Liver (tissue), 9 donors: ENCODE results near the gene TECPR1. TPM values are rescaled to one million over a fixed set of nuclear protein-coding genes. Genes with fewer than 3 reads are reported as not detected.

Experiments used
- DNase-seq: peaks from one replicate; pipeline ENCODE4 v3.0.0-alpha.2; 2017; ENCODE audit warnings: low spot score
- H3K27ac ChIP-seq, 2 donors: one replicate each; pipeline ENCODE4 v1.7.0; 2013; ENCODE audit warnings: inconsistent platforms in 2 of 2, low read length in 2 of 2, control low read depth in 1 of 2, low read depth in 1 of 2, mild to moderate bottlenecking in 1 of 2
- H3K27me3 ChIP-seq, 4 donors: one replicate each; pipeline versions ENCODE4 v1.6.1 to v1.7.0; 2013; ENCODE audit warnings: low read length in 3 of 4, inconsistent platforms in 1 of 4, mild to moderate bottlenecking in 1 of 4, moderate library complexity in 1 of 4; ENCODE audit not compliant: control insufficient read depth in 4 of 4, insufficient read depth in 4 of 4
- H3K36me3 ChIP-seq, 4 donors: one replicate each; pipeline versions ENCODE4 v1.6.1 to v1.7.0; 2013; ENCODE audit warnings: low read length in 3 of 4, mild to moderate bottlenecking in 3 of 4, low read depth in 1 of 4, moderate library complexity in 1 of 4; ENCODE audit not compliant: control insufficient read depth in 4 of 4, insufficient read depth in 3 of 4
- H3K4me1 ChIP-seq, 4 donors: one replicate each; pipeline versions ENCODE4 v1.6.1 to v1.7.0; 2013; ENCODE audit warnings: low read length in 3 of 4, mild to moderate bottlenecking in 3 of 4, moderate library complexity in 1 of 4; ENCODE audit not compliant: control insufficient read depth in 4 of 4, insufficient read depth in 4 of 4
- H3K4me3 ChIP-seq, 3 donors: one replicate each; pipeline versions ENCODE4 v1.6.1 to v1.7.0; 2013; ENCODE audit warnings: low read length in 3 of 3, control low read depth in 1 of 3, low read depth in 1 of 3, mild to moderate bottlenecking in 1 of 3
- H3K9ac ChIP-seq, 2 donors: one replicate each; pipeline ENCODE4 v1.7.0; 2013; ENCODE audit warnings: low read length in 2 of 2, mild to moderate bottlenecking in 2 of 2, moderate library complexity in 2 of 2, control low read depth in 1 of 2, low read depth in 1 of 2
- H3K9me3 ChIP-seq, 4 donors: one replicate each; pipeline versions ENCODE4 v1.6.1 to v1.7.0; 2013; ENCODE audit warnings: low read length in 3 of 4; ENCODE audit not compliant: control insufficient read depth in 4 of 4
- EGR1 ChIP-seq, 2 donors: IDR thresholded peaks; 2 replicates each; pipeline ENCODE4 v1.6.1; 2016 to 2018; ENCODE audit warnings: antibody characterized with exemption in 2 of 2, low read depth in 2 of 2
- FOXA2 ChIP-seq: IDR thresholded peaks from 2 replicates; pipeline ENCODE4 v1.6.1; 2016; ENCODE audit warnings: antibody characterized with exemption
- GABPA ChIP-seq, 2 donors: IDR thresholded peaks in 1 of 2; conservative IDR thresholded peaks in 1 of 2; 2 replicates each; pipeline ENCODE4 v1.6.1; 2016; ENCODE audit warnings: antibody characterized with exemption in 2 of 2, mild to moderate bottlenecking in 1 of 2, moderate library complexity in 1 of 2
- HNF4A ChIP-seq, 2 donors: conservative IDR thresholded peaks; 2 replicates each; pipeline ENCODE4 v1.6.1; 2016; ENCODE audit warnings: antibody characterized with exemption in 2 of 2, mild to moderate bottlenecking in 2 of 2
- HNF4G ChIP-seq: IDR thresholded peaks from 2 replicates; pipeline ENCODE4 v1.6.1; 2016; ENCODE audit warnings: antibody characterized with exemption
- JUND ChIP-seq, 2 donors: IDR thresholded peaks; 2 replicates each; pipeline ENCODE4 v1.6.1; 2016; ENCODE audit warnings: antibody characterized with exemption in 2 of 2
- SP1 ChIP-seq: IDR thresholded peaks from 2 replicates; pipeline ENCODE4 v1.6.1; 2018; ENCODE audit warnings: antibody characterized with exemption, mild to moderate bottlenecking
- TAF1 ChIP-seq: conservative IDR thresholded peaks from 2 replicates; pipeline ENCODE4 v1.6.1; 2016; ENCODE audit warnings: antibody characterized with exemption, mild to moderate bottlenecking
- YY1 ChIP-seq: IDR thresholded peaks from 2 replicates; pipeline ENCODE4 v1.6.1; 2016; ENCODE audit warnings: antibody characterized with exemption, mild to moderate bottlenecking
- ZBTB33 ChIP-seq: IDR thresholded peaks from 2 replicates; pipeline ENCODE4 v1.6.1; 2016; ENCODE audit warnings: antibody characterized with exemption
- WGBS: extraction: QIAGEN DNeasy Blood & Tissue Kit; methylation state at CpG from one replicate; pipeline ENCODE4 v1.1.7; 2013; 5-methylcytosine and 5-hydroxymethylcytosine counted together
- polyA plus RNA-seq, 2 donors: library from polyadenylated mRNA; stranded (reverse) in 1 of 2; unstranded in 1 of 2; fragments of 200-250 nt in 1 of 2; fragments of >200 nt in 1 of 2; fragmentation: Nextera tagmentation in 1 of 2; extraction: Ambion mirVana in 1 of 2; gene quantifications; one replicate each; pipeline versions ENCODE4 v1.2.1 to v1.2.3, GENCODE V29; 2013 to 2015
- total RNA-seq, 2 donors: library from RNA; depleted of rRNA; stranded (reverse); fragments of >200 nt; gene quantifications; one replicate each; pipeline ENCODE4 v1.2.3, GENCODE V29; 2014
- TF ChIP-seq, protein P1 (sequence below): IDR thresholded peaks from 2 replicates; pipeline ENCODE4 v1.6.1; 2016; ENCODE audit warnings: antibody characterized with exemption, mild to moderate bottlenecking
- TF ChIP-seq, protein P2 (sequence below): IDR thresholded peaks from 2 replicates; pipeline ENCODE4 v1.6.1; 2016; ENCODE audit warnings: antibody characterized with exemption
- TF ChIP-seq, protein P3 (sequence below): IDR thresholded peaks from 2 replicates; pipeline ENCODE4 v1.6.1; 2016; ENCODE audit warnings: antibody characterized with exemption
- TF ChIP-seq, protein P4 (sequence below): fragments of 150-350 bp; IDR thresholded peaks from 2 replicates; pipeline ENCODE4 v1.5.1; 2017; ENCODE audit warnings: improper control_type of control experiment, low read depth, low read length; ENCODE audit not compliant: missing input control
- donor health status: healthy.
- donor health status: healthy.
- donor health status: healthy.
- donor health status: healthy.
- donor health status: healthy.

The TECPR1 gene
- total and polyA plus RNA-seq, 4 donors: 3.3 to 16.3 (median 7.8) TPM

DNA sequence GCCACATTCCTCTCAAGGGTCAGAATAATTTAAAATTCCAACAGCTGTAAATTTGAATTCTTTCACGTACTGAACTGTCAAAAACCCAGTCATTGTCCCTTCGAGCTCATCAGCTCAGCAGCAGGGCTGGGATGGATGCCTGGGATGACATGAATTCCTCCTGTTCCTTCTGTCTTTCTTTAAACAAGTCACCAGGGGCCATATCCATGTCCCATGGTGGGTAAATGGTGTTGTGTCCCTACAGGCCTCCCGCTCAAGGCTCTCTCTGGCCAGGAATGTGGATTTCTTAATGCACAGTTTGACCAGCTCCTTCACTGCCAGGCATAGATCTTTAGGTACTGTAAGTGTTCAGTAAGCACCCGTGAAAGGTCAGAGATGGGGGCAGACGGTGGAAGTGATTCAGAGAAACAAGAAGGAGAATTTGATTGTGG is 13.8 kb upstream of the TECPR1 start:
- no peak for TF ChIP-seq HNF4A (conservative IDR thresholded peaks at IDR 0.05)
- no peak for TF ChIP-seq FOXA2
- TF ChIP-seq GABPA (IDR thresholded peaks at IDR 0.05 in 1 of 2, conservative IDR thresholded peaks at IDR 0.05 in 1 of 2): no peak
- TF ChIP-seq ZBTB33: no peak
- TF ChIP-seq HNF4G: no peak
- TF ChIP-seq YY1: no peak
- no peak for TF ChIP-seq TAF1
- no peak for TF ChIP-seq SP1
- TF ChIP-seq EGR1 (IDR thresholded peaks at IDR 0.05; ENCODE audit: low read depth in 2 of 2): no peak
- no peak for TF ChIP-seq JUND (IDR thresholded peaks at IDR 0.05)
- DNase-seq: no peak
- Histone ChIP-seq H3K9me3 (no peaks in the 10 kb centered on the region), H3K4me1 (no peaks in the 10 kb centered on the region), H3K4me3 (no peak overlapping the region), H3K27ac (no peak overlapping the region), H3K27me3 (no peaks in the 10 kb centered on the region), H3K9ac (no peak overlapping the region), H3K36me3 (peaks cover 0 to 8% (median 2%) of the 10 kb centered on the region in 4 donors)
- 94% methylated on average over 5 of the region's 5 CpGs for WGBS

DNA sequence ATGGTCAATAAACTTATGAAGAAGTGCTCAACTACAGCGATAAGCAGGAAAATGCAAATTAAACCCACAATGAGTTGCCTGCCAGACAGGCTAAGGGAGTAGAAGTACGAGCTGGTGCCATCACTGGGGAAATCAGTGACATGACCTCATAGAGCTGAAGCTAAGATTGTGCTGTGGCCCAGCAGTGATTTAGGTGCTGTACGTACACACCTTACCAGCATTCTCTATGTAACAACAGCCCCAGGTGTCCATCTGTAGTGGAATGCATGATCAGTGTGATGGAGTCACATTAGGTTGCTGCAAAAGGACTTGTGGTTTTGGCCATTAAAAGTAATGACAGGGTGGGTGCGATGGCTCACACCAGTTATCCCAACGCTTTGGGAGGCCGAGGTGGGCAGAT is 5.7 kb upstream of the TECPR1 start:
- WGBS: 81% methylated on average over 6 of the region's 6 CpGs
- no peak for TF ChIP-seq HNF4A (conservative IDR thresholded peaks at IDR 0.05)
- TF ChIP-seq, protein P1, sequence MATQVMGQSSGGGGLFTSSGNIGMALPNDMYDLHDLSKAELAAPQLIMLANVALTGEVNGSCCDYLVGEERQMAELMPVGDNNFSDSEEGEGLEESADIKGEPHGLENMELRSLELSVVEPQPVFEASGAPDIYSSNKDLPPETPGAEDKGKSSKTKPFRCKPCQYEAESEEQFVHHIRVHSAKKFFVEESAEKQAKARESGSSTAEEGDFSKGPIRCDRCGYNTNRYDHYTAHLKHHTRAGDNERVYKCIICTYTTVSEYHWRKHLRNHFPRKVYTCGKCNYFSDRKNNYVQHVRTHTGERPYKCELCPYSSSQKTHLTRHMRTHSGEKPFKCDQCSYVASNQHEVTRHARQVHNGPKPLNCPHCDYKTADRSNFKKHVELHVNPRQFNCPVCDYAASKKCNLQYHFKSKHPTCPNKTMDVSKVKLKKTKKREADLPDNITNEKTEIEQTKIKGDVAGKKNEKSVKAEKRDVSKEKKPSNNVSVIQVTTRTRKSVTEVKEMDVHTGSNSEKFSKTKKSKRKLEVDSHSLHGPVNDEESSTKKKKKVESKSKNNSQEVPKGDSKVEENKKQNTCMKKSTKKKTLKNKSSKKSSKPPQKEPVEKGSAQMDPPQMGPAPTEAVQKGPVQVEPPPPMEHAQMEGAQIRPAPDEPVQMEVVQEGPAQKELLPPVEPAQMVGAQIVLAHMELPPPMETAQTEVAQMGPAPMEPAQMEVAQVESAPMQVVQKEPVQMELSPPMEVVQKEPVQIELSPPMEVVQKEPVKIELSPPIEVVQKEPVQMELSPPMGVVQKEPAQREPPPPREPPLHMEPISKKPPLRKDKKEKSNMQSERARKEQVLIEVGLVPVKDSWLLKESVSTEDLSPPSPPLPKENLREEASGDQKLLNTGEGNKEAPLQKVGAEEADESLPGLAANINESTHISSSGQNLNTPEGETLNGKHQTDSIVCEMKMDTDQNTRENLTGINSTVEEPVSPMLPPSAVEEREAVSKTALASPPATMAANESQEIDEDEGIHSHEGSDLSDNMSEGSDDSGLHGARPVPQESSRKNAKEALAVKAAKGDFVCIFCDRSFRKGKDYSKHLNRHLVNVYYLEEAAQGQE: no peak
- TF ChIP-seq, protein P2, sequence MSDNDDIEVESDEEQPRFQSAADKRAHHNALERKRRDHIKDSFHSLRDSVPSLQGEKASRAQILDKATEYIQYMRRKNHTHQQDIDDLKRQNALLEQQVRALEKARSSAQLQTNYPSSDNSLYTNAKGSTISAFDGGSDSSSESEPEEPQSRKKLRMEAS: no peak
- TF ChIP-seq SP1: no peak
- no peak overlapping the region for H3K4me3 ChIP-seq

GRCh38 chr7:98256431-98256830 is 4.4 kb upstream of the TECPR1 start:
- no peaks in the 10 kb centered on the region for H3K27me3 ChIP-seq
- H3K4me1 ChIP-seq: peaks cover 10 to 16% (median 13%) of the 10 kb centered on the region in 4 donors
- no peak for DNase-seq
- no peak overlapping the region for H3K9ac ChIP-seq
- H3K36me3 ChIP-seq: peaks cover 2 to 12% (median 7%) of the 10 kb centered on the region in 4 donors
- WGBS: 98% methylated on average over 7 of the region's 7 CpGs
- no peak overlapping the region for H3K27ac ChIP-seq
- TF ChIP-seq, protein P3, sequence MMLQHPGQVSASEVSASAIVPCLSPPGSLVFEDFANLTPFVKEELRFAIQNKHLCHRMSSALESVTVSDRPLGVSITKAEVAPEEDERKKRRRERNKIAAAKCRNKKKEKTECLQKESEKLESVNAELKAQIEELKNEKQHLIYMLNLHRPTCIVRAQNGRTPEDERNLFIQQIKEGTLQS: no peak
- TF ChIP-seq, protein P4, sequence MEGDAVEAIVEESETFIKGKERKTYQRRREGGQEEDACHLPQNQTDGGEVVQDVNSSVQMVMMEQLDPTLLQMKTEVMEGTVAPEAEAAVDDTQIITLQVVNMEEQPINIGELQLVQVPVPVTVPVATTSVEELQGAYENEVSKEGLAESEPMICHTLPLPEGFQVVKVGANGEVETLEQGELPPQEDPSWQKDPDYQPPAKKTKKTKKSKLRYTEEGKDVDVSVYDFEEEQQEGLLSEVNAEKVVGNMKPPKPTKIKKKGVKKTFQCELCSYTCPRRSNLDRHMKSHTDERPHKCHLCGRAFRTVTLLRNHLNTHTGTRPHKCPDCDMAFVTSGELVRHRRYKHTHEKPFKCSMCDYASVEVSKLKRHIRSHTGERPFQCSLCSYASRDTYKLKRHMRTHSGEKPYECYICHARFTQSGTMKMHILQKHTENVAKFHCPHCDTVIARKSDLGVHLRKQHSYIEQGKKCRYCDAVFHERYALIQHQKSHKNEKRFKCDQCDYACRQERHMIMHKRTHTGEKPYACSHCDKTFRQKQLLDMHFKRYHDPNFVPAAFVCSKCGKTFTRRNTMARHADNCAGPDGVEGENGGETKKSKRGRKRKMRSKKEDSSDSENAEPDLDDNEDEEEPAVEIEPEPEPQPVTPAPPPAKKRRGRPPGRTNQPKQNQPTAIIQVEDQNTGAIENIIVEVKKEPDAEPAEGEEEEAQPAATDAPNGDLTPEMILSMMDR: no peak
- no peak overlapping the region for H3K4me3 ChIP-seq
- H3K9me3 ChIP-seq: no peaks in the 10 kb centered on the region

More for the DNA sequence above, 5.7 kb upstream of the TECPR1 start:
- Histone ChIP-seq H3K4me1 (peaks cover 7 to 9% (median 8%) of the 10 kb centered on the region in 4 donors), H3K9ac (no peak overlapping the region), H3K36me3 (peaks cover 2 to 12% (median 9%) of the 10 kb centered on the region in 4 donors), H3K27ac (no peak overlapping the region), H3K27me3 (no peaks in the 10 kb centered on the region), H3K9me3 (no peaks in the 10 kb centered on the region)
- DNase-seq: no peak
